Inferior parietal cortex (tissue), 1 donor: ENCODE results near the gene EPN3.

ENCODE experiments used
- DNase-seq: peaks from one replicate; pipeline ENCODE4 v3.0.0-alpha.2; 2016; ENCODE audit errors: extremely low spot score

Gene EPN3

GRCh38 chr17:50532452-50533024, at the start of gene EPN3:
TSS of gene EPN3 (plus strand) at chr17:50532735. CDS start at chr17:50536557, 3,822 bp downstream.
- DNase-seq = no peak

GRCh38 chr17:50483266-50483665, 49.3 kb upstream of the EPN3 start:
- no peak for DNase-seq

GRCh38 chr17:50484386-50485155, 48.0 kb upstream of the EPN3 start:
- DNase-seq = no peak

- no peak for DNase-seq
Measured at GRCh38 chr17:50487213-50488096, 45.1 kb upstream of the EPN3 start.

GRCh38 chr17:50488880-50489279, 43.7 kb upstream of the EPN3 start:
- no peak for DNase-seq

GRCh38 chr17:50491505-50491904, 41.0 kb upstream of the EPN3 start:
- no peak for DNase-seq

GRCh38 chr17:50492214-50492613, 40.3 kb upstream of the EPN3 start:
- DNase-seq = no peak

- no peak for DNase-seq
Measured at GRCh38 chr17:50493744-50494143, 38.8 kb upstream of the EPN3 start.

GRCh38 chr17:50495217-50495823, 37.2 kb upstream of the EPN3 start:
- no peak for DNase-seq

GRCh38 chr17:50495918-50496317, 36.6 kb upstream of the EPN3 start:
- no peak for DNase-seq

GRCh38 chr17:50498021-50498874, 34.3 kb upstream of the EPN3 start:
- no peak for DNase-seq

GRCh38 chr17:50499270-50499669, 33.3 kb upstream of the EPN3 start:
- no peak for DNase-seq

- DNase-seq = no peak
Measured at GRCh38 chr17:50499721-50500120, 32.8 kb upstream of the EPN3 start.

GRCh38 chr17:50501054-50501453, 31.5 kb upstream of the EPN3 start:
- DNase-seq = no peak

- no peak for DNase-seq
Measured at GRCh38 chr17:50502301-50502990, 30.1 kb upstream of the EPN3 start.

- DNase-seq = no peak
Measured at GRCh38 chr17:50505591-50506130, 26.9 kb upstream of the EPN3 start.

GRCh38 chr17:50506298-50506697, 26.2 kb upstream of the EPN3 start:
- DNase-seq = no peak

GRCh38 chr17:50507871-50508572, 24.5 kb upstream of the EPN3 start, which contains the start of gene MYCBPAP:
TSS of gene MYCBPAP (plus strand) at chr17:50508439. CDS start at chr17:50508675, 236 bp downstream.
- peak; percentile 53 for DNase-seq
